NB4 (cell line): ENCODE measurements around the gene LAIR1.
"Not testable (repeated sequence)": the region's sequence is repeated elsewhere in the genome, so short reads cannot be mapped to it uniquely, and the experiment has no call there.

Experiments used
- DNase-seq: peaks from one replicate; pipeline ENCODE4 v3.0.0; 2010; ENCODE audit warnings: low read depth
- H3K4me3 ChIP-seq: one replicate; pipeline ENCODE4 v1.5.1; 2011; ENCODE audit warnings: mild to moderate bottlenecking, low read depth, low read length, moderate library complexity
- CTCF ChIP-seq: IDR thresholded peaks from one replicate; pipeline ENCODE4 v1.5.1; 2012; ENCODE audit warnings: low read depth, low read length
- MAX ChIP-seq: IDR thresholded peaks from 2 replicates; pipeline ENCODE4 v1.6.1; 2011; ENCODE audit warnings: low read depth, low read length
- MYC ChIP-seq: IDR thresholded peaks from 2 replicates; pipeline ENCODE4 v1.6.1; 2011; ENCODE audit warnings: low read depth, low read length
- POLR2A ChIP-seq: IDR thresholded peaks from 2 replicates; pipeline ENCODE4 v1.6.1; 2011; ENCODE audit warnings: mild to moderate bottlenecking; ENCODE audit not compliant: insufficient read length; ENCODE audit errors: extremely low read depth

LAIR1 gene

GRCh38 chr19:54325194-54325621 is 39.5 kb downstream of the LAIR1 start:
- TF ChIP-seq CTCF: peak; percentile 76
- no peak for TF ChIP-seq MAX
- H3K4me3 ChIP-seq: no peak overlapping the region
- peak; percentile 60 for DNase-seq

- no peak for DNase-seq
- TF ChIP-seq CTCF (no peak), POLR2A (no peak), MAX (no peak)
- H3K4me3 ChIP-seq: no peak overlapping the region
These were observed 40.7 kb downstream of the LAIR1 start for GRCh38 chr19:54324071-54324470.

GRCh38 chr19:54322934-54323333 is 41.8 kb downstream of the LAIR1 start:
- DNase-seq, H3K4me3 ChIP-seq: not testable (repeated sequence)

GRCh38 chr19:54322295-54322694 is 42.4 kb downstream of the LAIR1 start:
- H3K4me3 ChIP-seq, DNase-seq: not testable (repeated sequence)

GRCh38 chr19:54319892-54320670 is 44.6 kb downstream of the LAIR1 start:
- TF ChIP-seq MAX (no peak), POLR2A (no peak), CTCF (no peak), MYC (no peak)
- DNase-seq: no peak
- H3K4me3 ChIP-seq: no peak overlapping the region

- no peak overlapping the region for H3K4me3 ChIP-seq
- peak; percentile 53 for DNase-seq
- TF ChIP-seq CTCF (no peak), POLR2A (no peak)
These were observed 45.7 kb downstream of the LAIR1 start for GRCh38 chr19:54319049-54319448.

- no peak for TF ChIP-seq MYC
- no peak for TF ChIP-seq CTCF
- no peak for TF ChIP-seq MAX
- no peak for TF ChIP-seq POLR2A
- DNase-seq: no peak
- H3K4me3 ChIP-seq: no peak overlapping the region
These were observed 46.8 kb downstream of the LAIR1 start for GRCh38 chr19:54317965-54318240.
